BLaER1 treated with 17β-estradiol and CSF1 and Interleukin-3, amounts not matched to agents 10 nM and 100 nM (cell line): Measurements from ENCODE around the gene OLFM4.

Experiments used
- H3K27ac ChIP-seq, 11 experiments: shearing (Covaris generic); formaldehyde crosslinking; 2 replicates each; pipeline ENCODE4 v1.8.1; 2022
- H3K27me3 ChIP-seq, 11 experiments: shearing (Covaris generic); formaldehyde crosslinking; 2 replicates each; pipeline ENCODE4 v1.8.1; 2022
- H3K36me3 ChIP-seq, 11 experiments: shearing (Covaris generic); formaldehyde crosslinking; 2 replicates each; pipeline ENCODE4 v1.8.1; 2022
- H3K4me1 ChIP-seq, 10 experiments: shearing (Covaris generic); formaldehyde crosslinking; 2 replicates each; pipeline ENCODE4 v1.8.1; 2022
- H3K4me2 ChIP-seq, 11 experiments: shearing (Covaris generic); formaldehyde crosslinking; 2 replicates each; pipeline ENCODE4 v1.8.1; 2022
- H3K4me3 ChIP-seq, 10 experiments: shearing (Covaris generic); formaldehyde crosslinking; 2 replicates each; pipeline ENCODE4 v1.8.1; 2022
- H3K9ac ChIP-seq, 11 experiments: shearing (Covaris generic); formaldehyde crosslinking; 2 replicates each; pipeline ENCODE4 v1.8.1; 2022
- H3K9me3 ChIP-seq, 11 experiments: shearing (Covaris generic); formaldehyde crosslinking; replicated peaks in 1 of 11; 2 replicates each; pipeline ENCODE4 v1.8.1; 2022
- H4K20me1 ChIP-seq, 11 experiments: shearing (Covaris generic); formaldehyde crosslinking; 2 replicates each; pipeline ENCODE4 v1.8.1; 2022
- Cebpa-rat ChIP-seq, 11 experiments: shearing (Covaris generic); IDR thresholded peaks; 2 replicates each; pipeline ENCODE4 v1.8.1; 2022

Gene OLFM4

DNA sequence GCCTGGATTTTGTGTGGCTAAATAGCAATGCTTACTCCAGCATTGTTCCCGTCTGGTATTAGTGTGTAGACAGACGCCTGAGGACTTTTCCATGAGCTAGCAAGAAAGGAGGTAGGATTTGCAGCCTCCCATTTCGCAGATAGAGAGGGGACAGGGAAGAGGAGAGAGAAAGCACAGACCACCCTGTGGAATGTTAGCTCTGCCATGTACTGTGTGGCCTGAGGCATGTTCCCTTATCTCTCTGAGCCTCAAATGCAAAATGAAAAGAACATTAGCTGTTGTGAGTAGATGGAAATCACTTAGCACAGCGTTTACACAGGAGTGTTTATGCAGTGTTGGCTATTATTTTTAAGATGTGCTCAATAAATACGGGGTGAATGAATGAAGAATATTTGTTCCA lies 45.5 kb downstream of the OLFM4 start:
- Histone ChIP-seq H3K4me3 (no peak overlapping the region), H3K4me1 (peaks cover 0 to 5% (median under 1%) of the 10 kb centered on the region in 10 experiments; a peak in 8 of 20 replicates), H3K27me3 (no peaks in the 10 kb centered on the region), H4K20me1 (no peaks in the 10 kb centered on the region), H3K9ac (no peak overlapping the region), H3K36me3 (no peaks in the 10 kb centered on the region), H3K27ac (no peak overlapping the region), H3K9me3 (peaks cover 0 to 4% (median 0%) of the 10 kb centered on the region in 11 experiments; a peak in 4 of 22 replicates), H3K4me2 (no peak overlapping the region)
- no peak for TF ChIP-seq Cebpa-rat (IDR thresholded peaks at IDR 0.05)

- Histone ChIP-seq H3K36me3 (no peaks in the 10 kb centered on the region), H3K4me3 (no peak overlapping the region), H3K27ac (no peak overlapping the region), H4K20me1 (no peaks in the 10 kb centered on the region), H3K9ac (no peak overlapping the region), H3K4me2 (no peak overlapping the region), H3K4me1 (peaks cover 0 to 5% (median 0%) of the 10 kb centered on the region in 10 experiments; a peak in 1 of 20 replicates), H3K27me3 (no peaks in the 10 kb centered on the region), H3K9me3 (peaks cover 0 to 4% (median 0%) of the 10 kb centered on the region in 11 experiments; a peak in 5 of 22 replicates)
- TF ChIP-seq Cebpa-rat (IDR thresholded peaks at IDR 0.05), result no peak
These were observed 46.9 kb downstream of the OLFM4 start for GRCh38 chr13:53075356-53076041.

DNA sequence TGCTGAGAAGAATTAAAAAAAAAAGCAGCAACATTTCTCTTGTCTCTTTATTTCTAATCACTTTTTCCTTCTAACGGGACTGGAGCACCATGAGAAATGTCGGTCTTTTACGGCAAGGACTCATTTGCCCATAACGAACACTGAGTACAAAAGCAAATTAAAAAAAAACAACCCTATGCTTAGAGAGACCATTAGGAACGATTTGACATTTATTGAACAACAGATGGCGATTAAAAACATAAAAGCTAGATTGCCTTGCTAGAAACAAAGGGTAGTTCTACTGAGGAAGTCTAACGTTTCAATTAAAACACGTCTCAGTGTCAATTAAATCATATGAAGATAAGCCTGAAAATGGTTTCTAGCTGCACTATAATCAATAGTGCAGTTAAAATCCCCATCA lies 51.1 kb downstream of the OLFM4 start:
- Histone ChIP-seq H4K20me1 (no peaks in the 10 kb centered on the region), H3K4me3 (no peak overlapping the region), H3K36me3 (no peaks in the 10 kb centered on the region), H3K4me2 (no peak overlapping the region), H3K9me3 (peaks cover 0 to 11% (median 0%) of the 10 kb centered on the region in 11 experiments; a peak in 5 of 22 replicates), H3K27me3 (no peaks in the 10 kb centered on the region), H3K27ac (no peak overlapping the region), H3K9ac (no peak overlapping the region), H3K4me1 (peaks cover 0 to 5% (median 0%) of the 10 kb centered on the region in 10 experiments; a peak in 1 of 20 replicates)
- TF ChIP-seq Cebpa-rat (IDR thresholded peaks at IDR 0.05), result no peak

DNA sequence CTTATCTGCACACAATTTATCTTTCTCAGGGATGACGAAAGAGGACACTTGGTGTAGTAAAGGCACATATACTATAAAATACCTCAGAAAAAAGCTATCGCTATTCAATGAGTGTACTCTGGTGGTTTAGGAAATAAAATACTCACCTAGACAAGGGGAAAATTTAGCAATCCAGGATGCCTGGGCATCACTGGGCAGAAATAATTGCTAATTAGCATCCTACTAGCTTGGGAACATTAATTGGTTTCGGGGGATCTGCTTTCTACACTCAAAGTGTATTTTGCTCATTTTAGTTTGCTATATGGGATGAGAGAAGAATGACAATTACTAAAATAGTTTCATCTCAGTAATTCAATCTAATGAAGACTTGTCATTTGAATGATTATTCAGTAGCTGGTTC lies 60.3 kb downstream of the OLFM4 start:
- Histone ChIP-seq H3K27me3 (no peaks in the 10 kb centered on the region), H3K4me2 (no peak overlapping the region), H3K9me3 (no peaks in the 10 kb centered on the region; a peak in 1 of 22 replicates), H3K36me3 (no peaks in the 10 kb centered on the region), H4K20me1 (no peaks in the 10 kb centered on the region), H3K4me1 (no peaks in the 10 kb centered on the region), H3K4me3 (no peak overlapping the region), H3K27ac (no peak overlapping the region), H3K9ac (no peak overlapping the region)
- TF ChIP-seq Cebpa-rat (IDR thresholded peaks at IDR 0.05), result no peak

DNA sequence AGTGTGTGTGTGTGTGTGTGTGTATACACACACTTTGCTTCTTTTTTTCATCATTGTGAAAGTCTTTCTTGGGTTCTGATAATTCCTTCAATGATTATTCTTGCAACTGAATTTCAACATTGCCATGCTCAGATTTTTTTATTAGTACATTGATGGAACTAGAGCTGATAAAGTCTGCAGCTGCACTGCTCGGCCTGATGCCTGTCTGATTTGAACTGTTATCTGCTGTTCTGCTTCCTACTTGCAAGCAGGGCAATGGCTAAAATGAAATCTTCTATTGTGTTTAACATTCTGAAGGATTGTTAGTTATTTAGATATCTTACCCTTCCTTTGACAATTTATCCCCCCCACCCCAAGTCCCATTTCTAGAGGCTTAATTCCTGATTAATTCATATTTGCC lies 61.3 kb downstream of the OLFM4 start:
- Histone ChIP-seq H3K9ac (no peak overlapping the region), H3K9me3 (no peaks in the 10 kb centered on the region; a peak in 1 of 22 replicates), H4K20me1 (no peaks in the 10 kb centered on the region), H3K4me3 (no peak overlapping the region), H3K4me1 (no peaks in the 10 kb centered on the region), H3K36me3 (no peaks in the 10 kb centered on the region), H3K27me3 (no peaks in the 10 kb centered on the region), H3K4me2 (no peak overlapping the region), H3K27ac (no peak overlapping the region)
- TF ChIP-seq Cebpa-rat (IDR thresholded peaks at IDR 0.05), result no peak

DNA sequence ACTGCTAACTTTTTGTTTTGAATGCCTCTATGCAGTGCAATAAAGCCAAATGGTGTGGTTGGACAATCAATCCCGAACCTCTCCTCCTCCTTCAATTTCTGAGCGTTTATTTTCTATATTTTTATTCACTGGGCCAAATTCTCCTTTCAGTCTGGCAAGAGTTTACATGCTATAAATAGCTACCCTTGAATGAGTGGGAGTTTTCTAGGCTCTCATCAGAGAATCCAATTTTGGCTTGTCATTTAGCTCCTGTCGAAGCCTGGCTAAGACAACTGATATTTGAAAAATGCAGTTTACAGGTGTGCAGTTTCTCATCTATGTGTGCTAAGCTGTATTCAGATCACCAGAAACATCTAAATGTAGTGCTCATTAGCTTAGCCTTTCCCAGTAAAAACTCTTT lies 61.8 kb downstream of the OLFM4 start:
- H3K4me1 ChIP-seq, result no peaks in the 10 kb centered on the region
- H3K4me3 ChIP-seq, result no peak overlapping the region
- H3K9ac ChIP-seq, result no peak overlapping the region
- TF ChIP-seq Cebpa-rat (IDR thresholded peaks at IDR 0.05), result no peak
- no peak overlapping the region for H3K4me2 ChIP-seq
- no peaks in the 10 kb centered on the region for H4K20me1 ChIP-seq
- no peaks in the 10 kb centered on the region; a peak in 1 of 22 replicates for H3K9me3 ChIP-seq
- H3K36me3 ChIP-seq, result no peaks in the 10 kb centered on the region
- H3K27ac ChIP-seq, result no peak overlapping the region
- H3K27me3 ChIP-seq, result no peaks in the 10 kb centered on the region

- no peaks in the 10 kb centered on the region for H3K36me3 ChIP-seq
- no peak overlapping the region for H3K27ac ChIP-seq
- H3K9me3 ChIP-seq, result no peaks in the 10 kb centered on the region; a peak in 1 of 22 replicates
- H3K27me3 ChIP-seq, result no peaks in the 10 kb centered on the region
- H3K9ac ChIP-seq, result no peak overlapping the region
- H3K4me1 ChIP-seq, result no peaks in the 10 kb centered on the region
- H4K20me1 ChIP-seq, result no peaks in the 10 kb centered on the region
- no peak overlapping the region for H3K4me3 ChIP-seq
- no peak overlapping the region for H3K4me2 ChIP-seq
- no peak for TF ChIP-seq Cebpa-rat (IDR thresholded peaks at IDR 0.05)
These were observed 64.3 kb downstream of the OLFM4 start for GRCh38 chr13:53092931-53093330.

DNA sequence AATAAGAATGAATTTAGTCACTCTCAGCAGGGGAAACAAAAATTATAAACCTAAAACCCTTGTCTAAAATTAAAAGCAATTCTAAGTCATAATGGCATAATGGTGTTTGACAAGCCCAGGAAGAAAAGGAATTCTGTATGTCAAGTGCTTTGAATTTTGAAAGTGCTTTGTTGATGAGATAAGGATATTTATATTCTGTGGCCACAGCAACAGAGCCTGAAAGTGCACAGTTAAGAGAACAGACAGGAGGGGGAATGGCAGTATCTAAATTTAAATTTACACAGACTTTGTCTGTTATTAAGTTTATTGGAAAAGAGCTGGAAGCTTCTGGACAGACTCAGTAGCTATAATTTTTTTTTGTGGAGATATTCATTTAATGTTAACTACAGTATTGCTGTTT lies 69.8 kb downstream of the OLFM4 start:
- H3K36me3 ChIP-seq, result no peaks in the 10 kb centered on the region
- no peak overlapping the region for H3K27ac ChIP-seq
- no peaks in the 10 kb centered on the region for H3K4me1 ChIP-seq
- no peak overlapping the region for H3K9ac ChIP-seq
- H3K9me3 ChIP-seq, result 0 out of 22 replicates have a peak, but pooled peaks cover 0 to 5% (median 0%) of the 10 kb centered on the region in 11 experiments
- H3K4me3 ChIP-seq, result no peak overlapping the region
- no peak overlapping the region for H3K4me2 ChIP-seq
- no peak for TF ChIP-seq Cebpa-rat (IDR thresholded peaks at IDR 0.05)
- no peaks in the 10 kb centered on the region for H4K20me1 ChIP-seq
- no peaks in the 10 kb centered on the region for H3K27me3 ChIP-seq

- no peak for TF ChIP-seq Cebpa-rat (IDR thresholded peaks at IDR 0.05)
- no peaks in the 10 kb centered on the region for H3K4me1 ChIP-seq
- H3K4me2 ChIP-seq, result no peak overlapping the region
- H3K27ac ChIP-seq, result no peak overlapping the region
- no peaks in the 10 kb centered on the region for H4K20me1 ChIP-seq
- no peaks in the 10 kb centered on the region for H3K36me3 ChIP-seq
- H3K27me3 ChIP-seq, result no peaks in the 10 kb centered on the region
- H3K9ac ChIP-seq, result no peak overlapping the region
- H3K4me3 ChIP-seq, result no peak overlapping the region
- 0 out of 22 replicates have a peak, but pooled peaks cover 0 to 5% (median 0%) of the 10 kb centered on the region in 11 experiments for H3K9me3 ChIP-seq
These were observed 71.9 kb downstream of the OLFM4 start for GRCh38 chr13:53100394-53101063.
